HG03575 (cell line): ENCODE results near the gene ARMH3.

ENCODE experiments used
- ATAC-seq: cut with Tn5 transposase; IDR thresholded peaks from one replicate; pipeline ENCODE4 v1.9.1; 2021; ENCODE audit not compliant: unreplicated experiment, insufficient number of reproducible peaks, low FRiP score; ENCODE audit errors: extremely low read depth

The ARMH3 gene

GRCh38 chr10:101881036-101881774, 174.8 kb downstream of the ARMH3 start:
- ATAC-seq = no peak

GRCh38 chr10:101880232-101880573, 175.8 kb downstream of the ARMH3 start:
- no peak for ATAC-seq

GRCh38 chr10:101879456-101880231, 176.3 kb downstream of the ARMH3 start:
- no peak for ATAC-seq

- ATAC-seq = no peak
Observed at GRCh38 chr10:101878869-101879268, 177.1 kb downstream of the ARMH3 start.

- no peak for ATAC-seq
Observed at GRCh38 chr10:101875068-101875688, 180.8 kb downstream of the ARMH3 start.

GRCh38 chr10:101874252-101874651, 181.7 kb downstream of the ARMH3 start:
- ATAC-seq = no peak

- ATAC-seq = no peak
Observed at GRCh38 chr10:101867931-101868330, 188.0 kb downstream of the ARMH3 start.

- no peak for ATAC-seq
Observed at GRCh38 chr10:101859530-101859929, 196.4 kb downstream of the ARMH3 start.

GRCh38 chr10:101858723-101859500, 197.1 kb downstream of the ARMH3 start:
- no peak for ATAC-seq

GRCh38 chr10:101857802-101858476, 198.0 kb downstream of the ARMH3 start:
- ATAC-seq = no peak

GRCh38 chr10:101856626-101857025, 199.3 kb downstream of the ARMH3 start:
- no peak for ATAC-seq

- ATAC-seq = no peak
Observed at GRCh38 chr10:101851411-101852116, 204.4 kb downstream of the ARMH3 start.

- no peak for ATAC-seq
Observed at GRCh38 chr10:101850749-101851148, 205.2 kb downstream of the ARMH3 start.

- no peak for ATAC-seq
Observed at GRCh38 chr10:101848894-101849351, 207.1 kb downstream of the ARMH3 start.

GRCh38 chr10:101848408-101848807, 207.6 kb downstream of the ARMH3 start:
- ATAC-seq = no peak

- no peak for ATAC-seq
Observed at GRCh38 chr10:101845893-101846292, 210.1 kb downstream of the ARMH3 start.

- no peak for ATAC-seq
Observed at GRCh38 chr10:101843032-101844021, 212.6 kb downstream of the ARMH3 start, which contains the start of gene KCNIP2. Gene KCNIP2, minus strand, starts transcription at chr10:101843800. Its CDS starts 232 bp downstream, at chr10:101843568.
